ENCODE measurements around the gene TIAM1.

DNA sequence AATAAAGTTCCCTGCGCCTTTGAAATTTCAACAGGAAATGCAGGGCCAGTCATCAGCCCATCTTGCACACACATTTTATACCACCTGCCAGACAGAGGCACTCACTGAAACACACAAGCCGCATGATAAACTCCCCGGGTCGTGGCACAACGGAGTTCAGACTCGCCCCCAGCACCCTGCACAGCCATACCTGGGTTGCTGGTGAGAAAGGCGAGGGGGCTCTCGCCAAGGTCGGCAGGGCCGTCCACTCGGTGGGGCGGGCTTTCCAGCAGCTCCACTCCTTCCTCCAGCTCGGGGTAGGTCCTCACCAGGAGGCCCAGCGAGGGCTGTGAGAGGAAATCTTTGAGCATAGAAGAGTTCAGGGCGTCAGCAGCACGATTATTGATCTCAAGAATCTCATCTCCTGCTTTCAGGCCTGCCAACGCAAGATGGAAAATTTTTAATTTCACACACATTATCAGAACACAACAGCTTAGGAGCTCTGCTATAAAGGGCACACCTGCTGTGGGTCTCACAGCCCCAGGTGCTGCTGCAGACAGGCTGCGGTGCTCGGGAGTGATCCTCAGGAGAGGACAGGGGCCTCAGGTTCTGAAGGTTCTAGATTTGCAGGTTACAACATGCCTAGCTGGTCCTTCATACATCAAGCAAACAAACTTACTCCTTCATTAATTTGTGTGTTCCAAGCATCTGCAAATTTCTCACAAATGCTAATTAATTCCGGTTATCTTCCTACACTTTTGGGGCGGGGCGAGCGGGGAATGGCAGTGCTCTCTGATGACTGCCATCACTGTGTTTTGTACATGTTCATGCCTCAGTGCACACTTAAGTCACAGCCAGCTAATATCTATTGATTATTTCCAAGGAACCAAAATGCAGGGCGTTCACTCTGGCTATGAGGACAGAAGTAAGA, 161.6 kb downstream of the TIAM1 start:
- TF ChIP-seq, protein P1, sequence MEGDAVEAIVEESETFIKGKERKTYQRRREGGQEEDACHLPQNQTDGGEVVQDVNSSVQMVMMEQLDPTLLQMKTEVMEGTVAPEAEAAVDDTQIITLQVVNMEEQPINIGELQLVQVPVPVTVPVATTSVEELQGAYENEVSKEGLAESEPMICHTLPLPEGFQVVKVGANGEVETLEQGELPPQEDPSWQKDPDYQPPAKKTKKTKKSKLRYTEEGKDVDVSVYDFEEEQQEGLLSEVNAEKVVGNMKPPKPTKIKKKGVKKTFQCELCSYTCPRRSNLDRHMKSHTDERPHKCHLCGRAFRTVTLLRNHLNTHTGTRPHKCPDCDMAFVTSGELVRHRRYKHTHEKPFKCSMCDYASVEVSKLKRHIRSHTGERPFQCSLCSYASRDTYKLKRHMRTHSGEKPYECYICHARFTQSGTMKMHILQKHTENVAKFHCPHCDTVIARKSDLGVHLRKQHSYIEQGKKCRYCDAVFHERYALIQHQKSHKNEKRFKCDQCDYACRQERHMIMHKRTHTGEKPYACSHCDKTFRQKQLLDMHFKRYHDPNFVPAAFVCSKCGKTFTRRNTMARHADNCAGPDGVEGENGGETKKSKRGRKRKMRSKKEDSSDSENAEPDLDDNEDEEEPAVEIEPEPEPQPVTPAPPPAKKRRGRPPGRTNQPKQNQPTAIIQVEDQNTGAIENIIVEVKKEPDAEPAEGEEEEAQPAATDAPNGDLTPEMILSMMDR (conservative IDR thresholded peaks at IDR 0.05 in 1 of 2, IDR thresholded peaks at IDR 0.05 in 1 of 2; ENCODE audit: extremely low read depth in 1 of 2, insufficient read depth in 1 of 2, low read depth in 1 of 2, low read length in 2 of 2) = no peak
- TF ChIP-seq EZH2 (IDR thresholded peaks at IDR 0.05; ENCODE audit: borderline replicate concordance, low read length) = no peak

Data from mammary epithelial cell (primary cell).